ENCODE results near the gene TARDBP.

The TARDBP gene

GRCh38 chr1:11025618-11026017 is 13.2 kb downstream of the TARDBP start:
- Histone ChIP-seq H2AFZ (ENCODE audit: low read depth, low read length) (no peak overlapping the region), H3K4ac (ENCODE audit: low read depth in 1 of 2, low read length in 2 of 2) (no peak overlapping the region), H4K91ac (ENCODE audit: low read length) (no peak overlapping the region), H3K14ac (ENCODE audit: low read length in 2 of 2) (no peak overlapping the region), H3K79me1 (replicated peaks; ENCODE audit: low read length, poor library complexity, severe bottlenecking) (peaks cover 6% of the 10 kb centered on the region), H2BK12ac (ENCODE audit: low read length in 2 of 2) (no peak overlapping the region), H3K18ac (ENCODE audit: low read depth in 1 of 2, low read length in 2 of 2) (no peak overlapping the region), H2BK5ac (ENCODE audit: low read depth, low read length, poor library complexity, severe bottlenecking) (no peak overlapping the region), H3K9ac (ENCODE audit: low read length) (peak overlapping the region; percentile 4), H2BK15ac (ENCODE audit: low read depth, poor library complexity, severe bottlenecking) (no peak overlapping the region), H3K9me3 (ENCODE audit: control insufficient read depth, low read length) (no peaks in the 10 kb centered on the region), H3K4me2 (ENCODE audit: low read length, poor library complexity, severe bottlenecking) (no peak overlapping the region), H3K27ac (ENCODE audit: low read length, poor library complexity, severe bottlenecking) (peak overlapping the region; percentile 35), H2AK5ac (ENCODE audit: low read length, severe bottlenecking) (no peak overlapping the region), H3K27me3 (ENCODE audit: control insufficient read depth in 1 of 2, insufficient read depth in 1 of 2, low read length in 2 of 2) (no peaks in the 10 kb centered on the region), H3K23ac (ENCODE audit: low read length in 2 of 2) (no peak overlapping the region), H2BK120ac (ENCODE audit: low read depth, low read length) (no peak overlapping the region), H4K8ac (ENCODE audit: low read length) (no peak overlapping the region), H3K36me3 (ENCODE audit: control insufficient read depth in 1 of 2, insufficient read depth in 2 of 2, low read depth in 1 of 2, low read length in 2 of 2) (peaks cover 31 to 88% of the 10 kb centered on the region in 2 experiments), H3K4me3 (ENCODE audit: insufficient read depth in 1 of 2, low read depth in 1 of 2, low read length in 2 of 2) (no peak overlapping the region), H3K4me1 (ENCODE audit: control insufficient read depth, insufficient read depth, low read depth, low read length) (no peaks in the 10 kb centered on the region)
- DNase-seq, result no peak
- WGBS, result 100% methylated on average over 1 of the region's 1 CpG

GRCh38 chr1:11026052-11026451 is 13.6 kb downstream of the TARDBP start:
- Histone ChIP-seq H3K4me1 (ENCODE audit: control insufficient read depth, insufficient read depth, low read depth, low read length) (no peaks in the 10 kb centered on the region), H3K14ac (ENCODE audit: low read length in 2 of 2) (no peak overlapping the region), H3K18ac (ENCODE audit: low read depth in 1 of 2, low read length in 2 of 2) (no peak overlapping the region), H2BK120ac (ENCODE audit: low read depth, low read length) (no peak overlapping the region), H2BK12ac (ENCODE audit: low read length in 2 of 2) (no peak overlapping the region), H3K23ac (ENCODE audit: low read length in 2 of 2) (no peak overlapping the region), H3K27ac (ENCODE audit: low read length, poor library complexity, severe bottlenecking) (no peak overlapping the region), H3K27me3 (ENCODE audit: control insufficient read depth in 1 of 2, insufficient read depth in 1 of 2, low read length in 2 of 2) (no peaks in the 10 kb centered on the region), H2AFZ (ENCODE audit: low read depth, low read length) (no peak overlapping the region), H3K4ac (ENCODE audit: low read depth in 1 of 2, low read length in 2 of 2) (no peak overlapping the region), H2BK15ac (ENCODE audit: low read depth, poor library complexity, severe bottlenecking) (no peak overlapping the region), H2AK5ac (ENCODE audit: low read length, severe bottlenecking) (no peak overlapping the region), H4K8ac (ENCODE audit: low read length) (no peak overlapping the region), H3K9ac (ENCODE audit: low read length) (peak overlapping the region; percentile 4), H3K79me1 (replicated peaks; ENCODE audit: low read length, poor library complexity, severe bottlenecking) (peaks cover 5% of the 10 kb centered on the region), H3K36me3 (ENCODE audit: control insufficient read depth in 1 of 2, insufficient read depth in 2 of 2, low read depth in 1 of 2, low read length in 2 of 2) (peaks cover 33 to 88% of the 10 kb centered on the region in 2 experiments), H3K4me2 (ENCODE audit: low read length, poor library complexity, severe bottlenecking) (no peak overlapping the region), H2BK5ac (ENCODE audit: low read depth, low read length, poor library complexity, severe bottlenecking) (no peak overlapping the region), H3K4me3 (ENCODE audit: insufficient read depth in 1 of 2, low read depth in 1 of 2, low read length in 2 of 2) (no peak overlapping the region), H3K9me3 (ENCODE audit: control insufficient read depth, low read length) (no peaks in the 10 kb centered on the region), H4K91ac (ENCODE audit: low read length) (no peak overlapping the region)
- no CpG with 5 or more reads among the region's 1 CpG for WGBS
- no peak for DNase-seq

GRCh38 chr1:11026903-11027302 is 14.4 kb downstream of the TARDBP start:
- Histone ChIP-seq H3K23ac (ENCODE audit: low read length in 2 of 2) (no peak overlapping the region), H4K8ac (ENCODE audit: low read length) (no peak overlapping the region), H3K36me3 (ENCODE audit: control insufficient read depth in 1 of 2, insufficient read depth in 2 of 2, low read depth in 1 of 2, low read length in 2 of 2) (peaks cover 25 to 79% of the 10 kb centered on the region in 2 experiments), H2BK120ac (ENCODE audit: low read depth, low read length) (no peak overlapping the region), H3K9ac (ENCODE audit: low read length) (no peak overlapping the region), H2BK5ac (ENCODE audit: low read depth, low read length, poor library complexity, severe bottlenecking) (no peak overlapping the region), H3K27me3 (ENCODE audit: control insufficient read depth in 1 of 2, insufficient read depth in 1 of 2, low read length in 2 of 2) (no peaks in the 10 kb centered on the region), H3K4me3 (ENCODE audit: insufficient read depth in 1 of 2, low read depth in 1 of 2, low read length in 2 of 2) (no peak overlapping the region), H3K79me1 (replicated peaks; ENCODE audit: low read length, poor library complexity, severe bottlenecking) (peaks cover 1% of the 10 kb centered on the region), H3K4ac (ENCODE audit: low read depth in 1 of 2, low read length in 2 of 2) (no peak overlapping the region), H3K18ac (ENCODE audit: low read depth in 1 of 2, low read length in 2 of 2) (no peak overlapping the region), H3K4me1 (ENCODE audit: control insufficient read depth, insufficient read depth, low read depth, low read length) (no peaks in the 10 kb centered on the region), H2AFZ (ENCODE audit: low read depth, low read length) (no peak overlapping the region), H2BK15ac (ENCODE audit: low read depth, poor library complexity, severe bottlenecking) (no peak overlapping the region), H2AK5ac (ENCODE audit: low read length, severe bottlenecking) (no peak overlapping the region), H3K14ac (ENCODE audit: low read length in 2 of 2) (no peak overlapping the region), H3K4me2 (ENCODE audit: low read length, poor library complexity, severe bottlenecking) (no peak overlapping the region), H2BK12ac (ENCODE audit: low read length in 2 of 2) (no peak overlapping the region), H4K91ac (ENCODE audit: low read length) (no peak overlapping the region), H3K9me3 (ENCODE audit: control insufficient read depth, low read length) (no peaks in the 10 kb centered on the region), H3K27ac (ENCODE audit: low read length, poor library complexity, severe bottlenecking) (no peak overlapping the region)
- WGBS, result 93% methylated on average over 4 of the region's 5 CpGs
- DNase-seq, result no peak

- Histone ChIP-seq H3K4me3 (ENCODE audit: insufficient read depth in 1 of 2, low read depth in 1 of 2, low read length in 2 of 2) (no peak overlapping the region), H3K23ac (ENCODE audit: low read length in 2 of 2) (no peak overlapping the region), H2BK15ac (ENCODE audit: low read depth, poor library complexity, severe bottlenecking) (no peak overlapping the region), H3K27me3 (ENCODE audit: control insufficient read depth in 1 of 2, insufficient read depth in 1 of 2, low read length in 2 of 2) (no peaks in the 10 kb centered on the region), H3K4ac (ENCODE audit: low read depth in 1 of 2, low read length in 2 of 2) (no peak overlapping the region), H2AFZ (ENCODE audit: low read depth, low read length) (no peak overlapping the region), H2BK5ac (ENCODE audit: low read depth, low read length, poor library complexity, severe bottlenecking) (no peak overlapping the region), H3K9me3 (ENCODE audit: control insufficient read depth, low read length) (no peaks in the 10 kb centered on the region), H4K8ac (ENCODE audit: low read length) (no peak overlapping the region), H3K4me2 (ENCODE audit: low read length, poor library complexity, severe bottlenecking) (no peak overlapping the region), H2BK12ac (ENCODE audit: low read length in 2 of 2) (no peak overlapping the region), H3K4me1 (ENCODE audit: control insufficient read depth, insufficient read depth, low read depth, low read length) (no peaks in the 10 kb centered on the region), H4K91ac (ENCODE audit: low read length) (no peak overlapping the region), H2BK120ac (ENCODE audit: low read depth, low read length) (no peak overlapping the region), H3K27ac (ENCODE audit: low read length, poor library complexity, severe bottlenecking) (no peak overlapping the region), H3K79me1 (replicated peaks; ENCODE audit: low read length, poor library complexity, severe bottlenecking) (peaks cover 1% of the 10 kb centered on the region), H3K9ac (ENCODE audit: low read length) (no peak overlapping the region), H3K36me3 (ENCODE audit: control insufficient read depth in 1 of 2, insufficient read depth in 2 of 2, low read depth in 1 of 2, low read length in 2 of 2) (peaks cover 21 to 75% of the 10 kb centered on the region in 2 experiments), H3K18ac (ENCODE audit: low read depth in 1 of 2, low read length in 2 of 2) (no peak overlapping the region), H2AK5ac (ENCODE audit: low read length, severe bottlenecking) (no peak overlapping the region), H3K14ac (ENCODE audit: low read length in 2 of 2) (peak overlapping the region in 1 of 2 experiments; percentile 1)
- WGBS, result 81% methylated on average over 6 of the region's 6 CpGs
- DNase-seq, result no peak
Measured at GRCh38 chr1:11027316-11027715, 14.9 kb downstream of the TARDBP start.
